Thoracic aorta (tissue), 2 donors: ENCODE results near the gene PI16. TPM values are rescaled to one million over a fixed set of nuclear protein-coding genes. Genes with fewer than 3 reads are reported as not detected.
"Not testable (repeated sequence)": the region's sequence is repeated elsewhere in the genome, so short reads cannot be mapped to it uniquely, and the experiment has no call there.

Source experiments
- ATAC-seq: fragments of 150-250 bp; one replicate; pipeline ENCODE4 v1.8.0; 2017; ENCODE audit warnings: low read depth; ENCODE audit not compliant: insufficient number of reproducible peaks, low FRiP score
- DNase-seq: peaks from one replicate; pipeline ENCODE4 v3.0.0-alpha.2; 2020; ENCODE audit warnings: low spot score
- H3K27ac ChIP-seq, 2 donors: fragments of 200-600 bp; sonication (generic); 1 replicate in 1 of 2; 2 replicates in 1 of 2; pipeline ENCODE4 v1.5.1; 2016; ENCODE audit warnings: mild to moderate bottlenecking in 2 of 2, moderate library complexity in 2 of 2
- H3K27me3 ChIP-seq: fragments of 200-600 bp; sonication (generic); replicated peaks from 2 replicates; pipeline ENCODE4 v1.6.0; 2016; ENCODE audit warnings: mild to moderate bottlenecking; ENCODE audit not compliant: insufficient read depth
- H3K36me3 ChIP-seq: fragments of 200-600 bp; sonication (generic); one replicate; pipeline ENCODE4 v1.5.1; 2016
- H3K4me1 ChIP-seq, 2 donors: fragments of 200-600 bp; sonication (generic); 1 replicate in 1 of 2; 2 replicates in 1 of 2; pipeline versions ENCODE4 v1.5.1 to v1.6.0; 2016; ENCODE audit warnings: low read depth in 2 of 2, mild to moderate bottlenecking in 1 of 2; ENCODE audit not compliant: control insufficient read depth in 1 of 2
- H3K4me3 ChIP-seq: fragments of 200-600 bp; sonication (generic); 2 replicates; pipeline ENCODE4 v1.5.1; 2016; ENCODE audit warnings: mild to moderate bottlenecking
- H3K9me3 ChIP-seq: fragments of 200-600 bp; sonication (generic); 2 replicates; pipeline ENCODE4 v1.5.1; 2016
- CTCF ChIP-seq: fragments of 200-600 bp; sonication (generic); IDR thresholded peaks from one replicate; pipeline ENCODE4 v1.5.1; 2019; ENCODE audit warnings: antibody characterized with exemption
- total RNA-seq, 2 donors: library from RNA; depleted of rRNA; stranded (reverse); fragments of >200 nt; gene quantifications; one replicate each; pipeline versions ENCODE4 v1.1.0 to v1.2.3, GENCODE V29; 2016

PI16 gene
- total RNA-seq, 2 donors from 2014 or later = 44.3 to 89.7 TPM

- no peak for TF ChIP-seq CTCF
Measured at GRCh38 chr6:36985808-36986703, 31.5 kb downstream of the PI16 start, which contains the start of gene MTCH1. MTCH1 (minus strand) TSS chr6:36986196; CDS start chr6:36986173, 23 bp downstream.

GRCh38 chr6:36986704-36987047 lies 32.1 kb downstream of the PI16 start:
- H3K9me3 ChIP-seq = no peaks in the 10 kb centered on the region
- no peaks in the 10 kb centered on the region for H3K36me3 ChIP-seq
- peak overlapping the region; percentile 99 for H3K4me3 ChIP-seq
- no peaks in the 10 kb centered on the region for H3K27me3 ChIP-seq
- ATAC-seq (no peak), DNase-seq (no peak)
- TF ChIP-seq CTCF = no peak
- H3K4me1 ChIP-seq = peaks cover 27 to 44% of the 10 kb centered on the region in 2 donors
- peak overlapping the region; percentile 96 to 97 for H3K27ac ChIP-seq

More at GRCh38 chr6:36985808-36986703, 31.5 kb downstream of the PI16 start, which contains the start of gene MTCH1:
- no peaks in the 10 kb centered on the region for H3K36me3 ChIP-seq
- ATAC-seq = peak; percentile 91
- H3K4me1 ChIP-seq = peaks cover 27 to 50% of the 10 kb centered on the region in 2 donors
- H3K27ac ChIP-seq = peak within 1 kb of the TSS; percentile 96 to 97
- H3K27me3 ChIP-seq = no peaks in the 10 kb centered on the region
- DNase-seq = peak; percentile 66
- peak within 1 kb of the TSS; percentile 99 for H3K4me3 ChIP-seq
- no peaks in the 10 kb centered on the region for H3K9me3 ChIP-seq

- Histone ChIP-seq H3K27me3 (no peaks in the 10 kb centered on the region), H3K27ac (no peak overlapping the region), H3K4me1 (peaks cover 6 to 21% of the 10 kb centered on the region in 2 donors), H3K9me3 (no peaks in the 10 kb centered on the region), H3K36me3 (no peaks in the 10 kb centered on the region), H3K4me3 (no peak overlapping the region)
- ATAC-seq = no peak
- no peak for TF ChIP-seq CTCF
- no peak for DNase-seq
Measured at GRCh38 chr6:36989264-36989663, 34.7 kb downstream of the PI16 start.

GRCh38 chr6:36990401-36990800 lies 35.9 kb downstream of the PI16 start:
- not testable (repeated sequence) for DNase-seq, H3K27me3 ChIP-seq, H3K9me3 ChIP-seq, H3K27ac ChIP-seq, ATAC-seq, H3K36me3 ChIP-seq, H3K4me3 ChIP-seq
- peaks cover 3 to 17% of the 10 kb centered on the region in 2 donors for H3K4me1 ChIP-seq

GRCh38 chr6:36997811-36998722 lies 43.5 kb downstream of the PI16 start:
- H3K4me1 ChIP-seq = peaks cover 3 to 18% of the 10 kb centered on the region in 2 donors
- no peaks in the 10 kb centered on the region for H3K36me3 ChIP-seq
- DNase-seq = no peak
- H3K27ac ChIP-seq = peak overlapping the region; percentile 33 to 84
- H3K9me3 ChIP-seq = no peaks in the 10 kb centered on the region
- H3K27me3 ChIP-seq = no peaks in the 10 kb centered on the region
- no peak for ATAC-seq
- no peak for TF ChIP-seq CTCF
- no peak overlapping the region for H3K4me3 ChIP-seq
